Breast epithelium (tissue), 3 donors: ENCODE data around the gene GAL3ST3. TPM values are rescaled to one million over a fixed set of nuclear protein-coding genes. Genes with fewer than 3 reads are reported as not detected.

Experiments
- total RNA-seq, 3 donors: library from RNA; depleted of rRNA; stranded (reverse); fragments of >200 nt; gene quantifications; one replicate each; pipeline ENCODE4 v1.1.0, GENCODE V29; 2016

Gene GAL3ST3
- total RNA-seq, 3 donors from 2014 or later = 0.29 TPM; not detected in 2

Other genes starting within 250 kb of the GAL3ST3 start
- 1 to 10 TPM in 1 of 3 donors, under 1 TPM in 2; 0.15 to 2.3 (median 0.48) TPM for gene SNX32, start 215.2 kb downstream of the GAL3ST3 start, total RNA-seq
- 100 to 1,000 TPM; 407 to 564 (median 453) TPM for gene CFL1, start 191.0 kb downstream of the GAL3ST3 start, total RNA-seq
- gene MUS81, start 188.7 kb downstream of the GAL3ST3 start, total RNA-seq = 10 to 100 TPM; 29.8 to 44.6 (median 42.9) TPM
- 10 to 100 TPM; 34.5 to 75.0 (median 57.0) TPM for gene EFEMP2, start 176.4 kb downstream of the GAL3ST3 start, total RNA-seq
- gene CTSW, start 169.3 kb downstream of the GAL3ST3 start, total RNA-seq = 1 to 10 TPM; 1.6 to 4.0 (median 1.9) TPM
- 10 to 100 TPM; 51.2 to 68.5 (median 51.7) TPM for gene FIBP, start 160.7 kb downstream of the GAL3ST3 start, total RNA-seq
- gene CCDC85B, start 158.5 kb downstream of the GAL3ST3 start, total RNA-seq = 10 to 100 TPM; 30.3 to 91.1 (median 41.9) TPM
- 10 to 100 TPM in 1 of 3 donors, 1 to 10 TPM in 2; 2.4 to 17.0 (median 7.2) TPM for gene FOSL1, start 148.8 kb downstream of the GAL3ST3 start, total RNA-seq
- gene C11orf68, start 130.1 kb downstream of the GAL3ST3 start, total RNA-seq = 10 to 100 TPM; 16.7 to 20.3 (median 19.7) TPM
- 10 to 100 TPM; 50.1 to 64.5 (median 51.5) TPM for gene DRAP1, start 129.7 kb downstream of the GAL3ST3 start, total RNA-seq
- gene TSGA10IP, start 103.7 kb downstream of the GAL3ST3 start, total RNA-seq = not detected
- 10 to 100 TPM; 55.2 to 68.5 (median 55.9) TPM for gene SART1, start 87.4 kb downstream of the GAL3ST3 start, total RNA-seq
- 10 to 100 TPM; 31.0 to 33.1 (median 31.0) TPM for gene EIF1AD, start 47.0 kb downstream of the GAL3ST3 start, total RNA-seq
- 10 to 100 TPM; 15.7 to 42.0 (median 37.4) TPM for gene BANF1, start 46.7 kb downstream of the GAL3ST3 start, total RNA-seq
- gene CST6, start 37.2 kb downstream of the GAL3ST3 start, total RNA-seq = under 1 TPM in 2 of 3 donors, not detected in 1; 0.59 to 0.98 TPM
- gene CATSPER1, start 22.7 kb downstream of the GAL3ST3 start, total RNA-seq = 1 to 10 TPM in 1 of 3 donors, under 1 TPM in 1, not detected in 1; 0.32 to 1.3 TPM
- 100 to 1,000 TPM; 144 to 163 (median 154) TPM for gene SF3B2, start 3.2 kb upstream of the GAL3ST3 start, total RNA-seq
- gene PACS1, start 21.1 kb upstream of the GAL3ST3 start, total RNA-seq = 10 to 100 TPM; 37.9 to 40.6 (median 38.6) TPM
- 10 to 100 TPM; 13.2 to 15.4 (median 14.1) TPM for gene KLC2, start 208.5 kb upstream of the GAL3ST3 start, total RNA-seq
- 10 to 100 TPM; 87.2 to 99.4 (median 98.2) TPM for gene RAB1B, start 219.5 kb upstream of the GAL3ST3 start, total RNA-seq
- under 1 TPM in 1 of 3 donors, not detected in 2; 0.48 TPM for gene CNIH2, start 229.0 kb upstream of the GAL3ST3 start, total RNA-seq
- 10 to 100 TPM; 56.8 to 61.4 (median 57.7) TPM for gene YIF1A, start 240.0 kb upstream of the GAL3ST3 start, total RNA-seq
- 1 to 10 TPM in 1 of 3 donors, under 1 TPM in 2; 0.16 to 1.6 (median 0.33) TPM for gene TMEM151A, start 242.7 kb upstream of the GAL3ST3 start, total RNA-seq